SIG-M5 treated with dmso at 0.1 percent for 504 hours (cell line): ENCODE data around the gene ATP8A2.
"Not testable (repeated sequence)": the region's sequence is repeated elsewhere in the genome, so short reads cannot be mapped to it uniquely, and the experiment has no call there.

Source experiments
- DNase-seq: peaks from one replicate; lab custom pipeline; 2025; ENCODE audit not compliant: unreplicated experiment; lab: John Stamatoyannopoulos, UW

ATP8A2 gene

DNA sequence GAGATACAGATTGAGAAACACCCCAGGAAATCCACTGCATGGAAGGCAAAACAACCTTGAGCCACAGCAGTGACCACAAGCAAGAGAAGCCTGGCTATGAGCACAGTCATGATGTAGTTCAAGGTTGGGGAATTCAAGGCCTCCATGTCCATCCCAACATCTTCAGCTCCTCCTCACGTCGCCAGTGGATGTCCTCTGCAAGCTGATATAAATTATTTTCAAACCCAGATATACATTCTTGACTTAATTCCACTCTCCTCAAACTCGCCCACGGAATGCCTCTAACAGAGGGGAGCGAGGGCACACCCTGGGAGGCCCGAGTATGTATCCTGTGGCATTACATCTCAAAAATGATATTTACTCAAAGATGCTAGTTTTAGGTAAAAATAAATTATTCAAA lies 574.5 kb downstream of the ATP8A2 start:
- DNase-seq = no peak

- no peak for DNase-seq
Measured at GRCh38 chr13:25948910-25949309, 577.1 kb downstream of the ATP8A2 start.

- DNase-seq = no peak
Measured at GRCh38 chr13:25951831-25952230, 580.1 kb downstream of the ATP8A2 start.

DNA sequence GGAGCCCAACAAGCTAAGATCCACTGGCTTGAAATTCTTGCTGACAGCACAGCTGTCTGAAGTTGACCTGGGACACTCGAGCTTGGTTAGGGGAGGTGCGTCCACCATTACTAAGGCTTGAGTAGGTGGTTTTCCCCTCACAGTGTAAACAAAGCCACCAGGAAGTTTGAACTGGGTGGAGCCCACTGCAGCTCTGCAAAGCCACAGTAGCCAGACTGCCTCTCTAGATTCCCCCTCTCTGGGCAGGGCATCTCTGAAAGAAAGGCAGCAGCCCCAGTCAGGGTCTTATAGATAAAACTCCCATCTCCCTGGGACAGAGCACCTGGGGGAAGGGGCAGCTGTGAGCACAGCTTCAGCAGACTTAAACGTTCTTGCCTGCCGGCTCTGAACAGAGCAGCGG lies 582.3 kb downstream of the ATP8A2 start:
- DNase-seq = not testable (repeated sequence)

DNA sequence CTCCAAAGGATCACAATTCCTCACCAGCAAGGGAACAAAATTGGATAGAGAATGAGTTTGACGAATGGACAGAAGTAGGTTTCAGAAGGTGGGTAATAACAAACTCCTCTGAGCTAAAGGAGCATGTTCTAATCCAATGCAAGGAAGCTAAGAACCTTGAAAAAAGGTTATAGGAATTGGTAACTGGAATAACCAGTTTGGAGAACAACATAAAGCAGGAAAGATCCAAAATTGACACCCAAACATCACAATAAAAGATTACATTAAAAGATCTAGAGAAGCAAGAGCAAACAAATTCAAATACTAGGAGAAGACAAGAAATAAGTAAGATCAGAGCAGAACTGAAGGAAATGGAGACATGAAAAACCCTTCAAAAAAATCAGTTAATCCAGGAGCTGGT lies 583.2 kb downstream of the ATP8A2 start:
- DNase-seq = not testable (repeated sequence)

- DNase-seq = no peak
Measured at GRCh38 chr13:25958986-25959385, 587.2 kb downstream of the ATP8A2 start.

DNA sequence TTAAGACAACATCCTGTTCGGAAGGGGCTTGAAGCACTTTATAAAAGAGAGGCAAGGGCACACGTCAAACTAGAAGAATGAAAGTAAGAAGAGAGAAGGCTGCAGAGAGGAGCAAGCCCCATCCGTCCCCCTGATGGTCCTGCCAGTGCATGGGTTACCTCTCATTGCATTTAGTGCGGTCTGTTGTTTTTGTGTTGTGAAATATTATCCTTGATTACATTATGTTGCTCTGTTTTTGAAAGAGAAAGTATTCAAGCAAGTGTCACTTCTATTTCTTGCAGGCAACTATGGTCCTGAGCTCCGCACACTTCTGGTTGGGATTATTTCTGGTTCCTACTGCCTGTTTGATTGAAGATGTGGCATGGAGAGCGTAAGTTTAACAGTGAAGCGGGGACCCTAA lies 589.5 kb downstream of the ATP8A2 start:
- no peak for DNase-seq

DNA sequence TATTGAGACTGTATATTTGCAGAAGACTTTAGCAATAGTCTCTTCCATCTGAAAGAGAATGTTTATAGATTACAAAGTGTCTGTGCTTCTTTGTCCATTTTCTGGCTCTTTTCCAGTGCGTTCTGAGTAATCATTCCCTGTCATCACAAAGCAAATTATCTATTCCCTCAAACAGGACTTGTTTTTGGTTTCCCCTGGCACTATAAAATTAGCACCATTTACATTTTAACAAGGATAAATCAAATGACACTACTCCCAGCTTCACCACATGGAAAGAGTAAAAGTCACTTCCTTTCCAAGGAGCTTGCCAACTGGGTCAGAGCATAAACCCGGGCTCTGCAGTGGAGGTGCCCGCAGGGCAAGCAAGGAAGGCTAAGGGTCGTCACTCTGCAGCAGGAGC lies 591.9 kb downstream of the ATP8A2 start:
- DNase-seq = no peak

GRCh38 chr13:25965596-25965995 lies 593.8 kb downstream of the ATP8A2 start:
- no peak for DNase-seq

GRCh38 chr13:25966086-25966485 lies 594.3 kb downstream of the ATP8A2 start:
- no peak for DNase-seq

- no peak for DNase-seq
Measured at GRCh38 chr13:25967144-25967543, 595.4 kb downstream of the ATP8A2 start.

DNA sequence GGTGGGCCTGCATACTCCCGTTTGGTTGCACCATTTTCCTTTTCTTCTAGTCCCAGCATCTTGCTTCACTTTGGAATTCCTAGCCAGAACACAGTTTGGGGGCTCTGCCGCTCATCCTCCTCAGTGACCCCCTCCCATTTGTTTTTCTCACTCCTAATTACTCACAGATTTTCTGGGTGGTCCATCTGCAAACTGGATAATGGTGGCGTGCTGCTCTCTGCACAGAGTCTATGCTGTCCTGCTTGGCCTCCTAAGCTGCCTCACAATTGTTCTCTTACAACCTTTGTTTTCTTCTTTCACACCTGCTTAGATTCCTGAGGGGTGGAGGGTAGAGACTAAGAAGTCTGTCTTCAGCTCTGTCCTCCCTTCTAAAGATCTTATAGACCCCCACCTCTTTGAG lies 599.3 kb downstream of the ATP8A2 start:
- no peak for DNase-seq

DNA sequence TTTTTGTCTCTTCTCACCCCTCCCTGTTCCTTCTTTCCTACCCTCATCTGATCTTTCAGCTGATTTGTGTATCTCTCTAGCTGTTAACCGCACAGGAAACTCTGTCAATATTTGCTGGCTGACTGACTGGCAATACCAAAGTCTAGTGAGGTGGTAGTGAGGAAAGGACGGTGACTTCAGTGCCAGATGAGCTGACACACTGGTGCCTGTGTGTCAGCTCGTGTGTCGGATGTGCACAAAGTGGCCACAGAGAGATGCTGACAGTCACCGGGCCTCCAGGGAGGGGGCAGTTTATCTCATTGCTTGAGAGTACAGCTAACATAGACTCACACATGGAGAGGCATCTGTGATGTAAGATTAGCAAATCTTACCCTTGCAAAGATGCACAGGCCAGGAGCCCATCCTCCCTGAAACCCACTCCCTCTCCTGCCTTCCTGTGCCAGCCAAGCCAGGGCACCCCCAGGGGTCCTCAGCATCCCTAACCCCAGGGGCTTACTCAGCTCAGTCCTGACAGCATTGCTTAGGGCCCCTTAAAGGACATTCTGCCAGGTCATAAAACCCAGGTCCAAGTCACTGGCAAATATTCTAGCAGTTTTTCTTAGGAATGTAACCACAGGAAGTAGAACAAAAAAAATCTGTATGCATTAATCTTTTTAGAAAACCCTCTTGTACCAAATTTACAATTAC lies 599.8 kb downstream of the ATP8A2 start:
- DNase-seq = no peak

DNA sequence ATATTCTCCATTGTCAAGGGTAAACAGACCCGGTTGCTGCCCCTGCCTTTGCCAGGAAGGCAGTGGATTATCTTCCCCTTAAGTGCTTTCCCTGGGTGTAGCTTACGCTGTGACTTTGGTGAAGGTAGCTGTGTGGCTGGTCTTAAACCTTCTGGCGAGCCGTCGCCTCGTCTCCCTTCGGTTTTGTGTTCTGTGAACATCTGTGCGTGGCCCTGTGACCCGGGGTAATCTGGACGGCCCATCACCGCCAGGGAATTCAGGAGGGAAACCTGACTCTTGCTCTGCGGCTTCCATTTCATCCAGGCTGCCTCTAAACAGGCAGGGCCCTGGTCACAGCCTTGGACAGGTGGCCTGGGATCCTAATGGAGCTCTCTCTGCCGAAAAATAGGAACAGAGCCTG lies 601.3 kb downstream of the ATP8A2 start:
- no peak for DNase-seq

- no peak for DNase-seq
Measured at GRCh38 chr13:25973576-25973975, 601.8 kb downstream of the ATP8A2 start.

GRCh38 chr13:25977216-25977615 lies 605.4 kb downstream of the ATP8A2 start:
- no peak for DNase-seq

DNA sequence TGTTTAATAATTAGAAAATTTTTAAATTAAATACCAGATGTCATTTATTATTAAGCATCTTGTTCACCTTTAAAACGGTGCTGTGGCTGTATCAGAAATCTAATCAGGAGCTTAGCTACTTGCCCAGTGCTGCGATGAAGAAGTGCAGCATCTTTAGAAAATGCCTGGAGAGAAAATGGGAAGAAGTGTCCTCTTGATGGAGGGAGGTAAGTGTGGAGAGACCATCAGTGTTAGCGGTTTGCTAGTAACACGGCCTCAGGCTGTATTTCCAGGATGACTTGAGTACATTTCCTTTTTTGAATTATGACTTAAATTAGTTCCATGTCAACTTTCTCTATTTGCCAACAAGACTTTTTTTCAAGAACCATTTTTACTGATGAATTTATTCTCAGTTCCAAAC lies 605.9 kb downstream of the ATP8A2 start:
- no peak for DNase-seq

DNA sequence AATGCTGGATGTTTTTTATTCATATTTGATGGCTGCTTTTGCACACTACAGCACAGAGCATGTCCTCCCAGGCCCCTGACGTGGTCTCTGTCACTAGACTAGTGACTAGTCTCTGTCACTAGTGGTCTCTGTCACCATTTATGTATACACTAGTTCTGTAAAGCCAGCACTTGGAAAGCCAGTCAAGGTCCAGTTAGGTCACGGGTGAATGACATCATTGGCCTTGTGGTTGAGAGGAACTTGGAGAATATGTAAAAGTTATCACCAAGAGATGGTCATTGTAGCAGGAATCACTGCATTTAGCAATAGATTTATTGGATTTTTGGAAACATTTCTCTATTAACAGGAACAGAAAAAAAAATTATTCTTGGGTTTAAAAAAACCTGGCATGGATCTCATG lies 607.2 kb downstream of the ATP8A2 start:
- DNase-seq = no peak

GRCh38 chr13:25979371-25979770 lies 607.6 kb downstream of the ATP8A2 start:
- DNase-seq = no peak

- DNase-seq = peak; percentile 33
Measured at GRCh38 chr13:25980255-25980654, 608.5 kb downstream of the ATP8A2 start.

DNA sequence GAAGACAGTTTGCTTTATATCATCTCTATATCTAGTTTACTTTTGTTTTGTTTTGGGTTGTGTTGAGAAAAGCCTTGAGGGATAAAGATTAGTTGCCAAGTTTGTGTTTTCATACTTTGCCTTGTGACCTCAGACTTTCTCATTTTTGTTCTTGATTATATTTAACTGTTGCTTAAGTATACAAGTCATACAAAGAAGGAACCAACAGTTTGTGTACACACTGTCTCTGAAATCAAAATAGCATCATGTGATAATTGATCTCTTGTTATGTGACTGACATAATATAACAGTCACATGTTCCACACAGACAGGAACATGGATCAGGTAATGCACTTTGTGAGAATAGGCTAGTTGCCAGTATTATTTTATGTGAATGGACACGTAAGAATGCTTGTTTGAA lies 609.3 kb downstream of the ATP8A2 start:
- DNase-seq = no peak

- DNase-seq = no peak
Measured at GRCh38 chr13:25982907-25983306, 611.1 kb downstream of the ATP8A2 start.

- no peak for DNase-seq
Measured at GRCh38 chr13:25987987-25988386, 616.2 kb downstream of the ATP8A2 start.
